ENCODE data around the gene ANKRD40CL.

Gene ANKRD40CL

GRCh38 chr17:50787106-50787505 lies 19.8 kb upstream of the ANKRD40CL start:
- no peak for DNase-seq (ENCODE audit: low read depth in 2 of 2)

- no peak for DNase-seq (ENCODE audit: low read depth in 2 of 2)
Measured at GRCh38 chr17:50785946-50786570, 18.7 kb upstream of the ANKRD40CL start.

GRCh38 chr17:50785126-50785525 lies 17.8 kb upstream of the ANKRD40CL start:
- no peak for DNase-seq (ENCODE audit: low read depth in 2 of 2)

- DNase-seq (ENCODE audit: low read depth in 2 of 2): no peak
Measured at GRCh38 chr17:50783905-50784304, 16.6 kb upstream of the ANKRD40CL start.

GRCh38 chr17:50783193-50783660 lies 15.9 kb upstream of the ANKRD40CL start:
- DNase-seq (ENCODE audit: low read depth in 2 of 2): peak; percentile 72 to 73

- DNase-seq (ENCODE audit: low read depth in 2 of 2): no peak
Measured at GRCh38 chr17:50781167-50781566, 13.8 kb upstream of the ANKRD40CL start.

GRCh38 chr17:50779747-50780353 lies 12.5 kb upstream of the ANKRD40CL start:
- DNase-seq (ENCODE audit: low read depth in 2 of 2): peak in 1 of 2 donors; percentile 12

- DNase-seq (ENCODE audit: low read depth in 2 of 2): no peak
Measured at GRCh38 chr17:50778988-50779387, 11.7 kb upstream of the ANKRD40CL start.

- no peak for DNase-seq (ENCODE audit: low read depth in 2 of 2)
Measured at GRCh38 chr17:50778471-50778870, 11.2 kb upstream of the ANKRD40CL start.

- DNase-seq (ENCODE audit: low read depth in 2 of 2): no peak
Measured at GRCh38 chr17:50775926-50776325, 8.6 kb upstream of the ANKRD40CL start.

- no peak for DNase-seq (ENCODE audit: low read depth in 2 of 2)
Measured at GRCh38 chr17:50774225-50774803, 7.0 kb upstream of the ANKRD40CL start.

- DNase-seq (ENCODE audit: low read depth in 2 of 2): no peak
Measured at GRCh38 chr17:50771991-50772785, 4.9 kb upstream of the ANKRD40CL start.

GRCh38 chr17:50770346-50770745 lies 3.0 kb upstream of the ANKRD40CL start:
- no peak for DNase-seq (ENCODE audit: low read depth in 2 of 2)

- DNase-seq (ENCODE audit: low read depth in 2 of 2): no peak
Measured at GRCh38 chr17:50769884-50770283, 2.6 kb upstream of the ANKRD40CL start.

- no peak for DNase-seq (ENCODE audit: low read depth in 2 of 2)
Measured at GRCh38 chr17:50768346-50768761, 1.0 kb upstream of the ANKRD40CL start.

GRCh38 chr17:50767030-50767429 lies 288 bp downstream of the ANKRD40CL start:
- DNase-seq (ENCODE audit: low read depth in 2 of 2): no peak

GRCh38 chr17:50766222-50767023 lies 895 bp downstream of the ANKRD40CL start:
- DNase-seq (ENCODE audit: low read depth in 2 of 2): no peak

- no peak for DNase-seq (ENCODE audit: low read depth in 2 of 2)
Measured at GRCh38 chr17:50765454-50766221, 1.7 kb downstream of the ANKRD40CL start.

- DNase-seq (ENCODE audit: low read depth in 2 of 2): no peak
Measured at GRCh38 chr17:50764734-50765149, 2.6 kb downstream of the ANKRD40CL start.

GRCh38 chr17:50763716-50764475 lies 3.4 kb downstream of the ANKRD40CL start:
- no peak for DNase-seq (ENCODE audit: low read depth in 2 of 2)

Data from stimulated activated CD4-positive, alpha-beta T cell treated with anti-CD3 and anti-CD28 coated beads, Interleukin-1b, Interleukin-23, amount 100 ng/mL, for 4 hours (primary cell).